ENCODE data around the gene MCM8. TPM values are rescaled to one million over a fixed set of nuclear protein-coding genes. Genes with fewer than 3 reads are reported as not detected.
A peak's percentile ranks its signal among the peaks of the same experiment; 100 is the strongest.

Gene MCM8
- total RNA-seq, 1 donor from 2014 or later, result 5.2 TPM

DNA sequence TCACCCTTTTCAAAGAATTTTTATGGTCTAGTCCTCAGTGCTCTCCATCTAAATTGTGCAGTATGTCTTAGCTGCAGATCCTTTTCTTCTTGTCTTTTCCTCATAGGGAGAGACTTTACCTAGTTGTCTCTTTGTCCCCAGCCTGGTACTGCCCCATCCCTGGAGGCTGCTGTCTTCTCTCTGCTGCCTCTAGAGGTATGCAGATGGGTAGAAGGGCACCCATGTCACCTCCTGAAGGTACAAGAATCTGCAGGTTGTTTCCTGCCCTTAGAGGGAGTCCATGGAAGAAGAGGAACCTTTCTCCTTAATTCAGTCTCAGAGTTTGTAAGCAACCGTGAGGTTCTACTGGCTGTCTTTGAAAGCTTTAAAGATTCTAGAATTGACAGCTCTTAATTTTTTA, 39.1 kb downstream of the MCM8 start:
- Histone ChIP-seq H3K27me3 (no peaks in the 10 kb centered on the region), H3K4me3 (no peak overlapping the region), H3K9me3 (no peaks in the 10 kb centered on the region), H3K4me1 (no peaks in the 10 kb centered on the region), H3K27ac (no peak overlapping the region), H3K36me3 (peaks cover 14% of the 10 kb centered on the region)
- no peak for TF ChIP-seq CTCF (IDR thresholded peaks at IDR 0.05)
- no peak for ATAC-seq
- no peak for DNase-seq
- intact Hi-C loops (cut with DNase I), result no loop called here

DNA sequence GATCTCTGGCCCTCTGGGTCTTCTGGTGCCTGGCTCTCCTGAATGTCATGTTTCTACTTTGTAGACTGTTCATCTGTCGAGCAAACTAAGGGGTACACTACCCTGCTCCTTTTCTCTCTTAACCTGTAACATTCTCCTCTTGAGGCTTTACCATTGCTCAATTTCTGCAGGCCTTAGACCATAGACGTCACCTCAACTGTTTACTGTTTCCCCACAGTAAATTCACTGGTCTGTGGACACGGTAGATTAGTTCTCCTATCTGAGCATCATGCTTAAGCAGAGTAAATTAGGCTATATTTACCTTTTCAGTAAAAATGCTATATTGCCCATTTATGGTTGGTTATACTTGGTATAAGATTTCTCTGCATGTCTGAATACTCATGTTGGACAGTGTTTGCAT, 40.5 kb downstream of the MCM8 start:
- no peak for DNase-seq

GRCh38 chr20:5991623-5992441, 41.4 kb downstream of the MCM8 start:
- peaks cover 22% of the 10 kb centered on the region for H3K36me3 ChIP-seq
- intact Hi-C loops (cut with DNase I), result no loop called here
- DNase-seq, result no peak

More for the DNA sequence above, 40.5 kb downstream of the MCM8 start:
- H3K9me3 ChIP-seq, result no peaks in the 10 kb centered on the region
- peaks cover 22% of the 10 kb centered on the region for H3K36me3 ChIP-seq
- ATAC-seq, result no peak
- no peak for TF ChIP-seq CTCF (IDR thresholded peaks at IDR 0.05)
- H3K4me3 ChIP-seq, result no peak overlapping the region
- H3K27ac ChIP-seq, result no peak overlapping the region
- H3K27me3 ChIP-seq, result no peaks in the 10 kb centered on the region
- H3K4me1 ChIP-seq, result no peaks in the 10 kb centered on the region
- intact Hi-C loops (cut with DNase I), result no loop called here

DNA sequence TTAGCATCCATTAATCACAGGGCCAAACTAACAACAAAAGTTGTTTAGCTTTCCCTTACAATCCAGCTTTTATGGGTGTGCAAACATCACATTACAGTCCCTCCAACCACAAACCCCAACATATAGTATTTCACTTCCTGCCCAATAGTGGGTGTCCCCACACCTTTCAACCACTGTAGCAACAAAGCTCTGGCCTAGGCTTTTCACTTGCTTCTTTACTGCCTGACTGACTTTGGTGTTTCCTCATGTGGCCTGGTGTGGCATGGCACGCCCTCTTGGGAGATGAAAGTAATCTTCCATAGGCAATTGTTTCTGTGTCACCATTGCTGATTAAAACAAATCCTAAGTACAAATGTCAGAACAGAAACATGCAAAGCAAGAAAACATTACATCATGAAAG, 46.3 kb downstream of the MCM8 start:
- TF ChIP-seq CTCF (IDR thresholded peaks at IDR 0.05), result no peak
- H3K4me1 ChIP-seq, result no peaks in the 10 kb centered on the region
- DNase-seq, result no peak
- intact Hi-C loops (cut with DNase I), result no loop called here
- no peak overlapping the region for H3K4me3 ChIP-seq
- no peak overlapping the region for H3K27ac ChIP-seq
- no peaks in the 10 kb centered on the region for H3K9me3 ChIP-seq
- peak; percentile 57 for ATAC-seq
- peaks cover 13% of the 10 kb centered on the region for H3K36me3 ChIP-seq
- H3K27me3 ChIP-seq, result no peaks in the 10 kb centered on the region

More at GRCh38 chr20:5991623-5992441, 41.4 kb downstream of the MCM8 start:
- H3K27ac ChIP-seq, result no peak overlapping the region
- no peak overlapping the region for H3K4me3 ChIP-seq
- H3K9me3 ChIP-seq, result no peaks in the 10 kb centered on the region
- ATAC-seq, result no peak
- TF ChIP-seq CTCF (IDR thresholded peaks at IDR 0.05), result no peak
- H3K27me3 ChIP-seq, result no peaks in the 10 kb centered on the region
- H3K4me1 ChIP-seq, result no peaks in the 10 kb centered on the region

GRCh38 chr20:5999783-6000182, 49.3 kb downstream of the MCM8 start:
- peaks cover 8% of the 10 kb centered on the region for H3K36me3 ChIP-seq
- TF ChIP-seq CTCF (IDR thresholded peaks at IDR 0.05), result no peak
- no peak for ATAC-seq
- no peaks in the 10 kb centered on the region for H3K9me3 ChIP-seq
- no peak overlapping the region for H3K4me3 ChIP-seq
- H3K4me1 ChIP-seq, result peaks cover under 1% of the 10 kb centered on the region
- H3K27me3 ChIP-seq, result no peaks in the 10 kb centered on the region
- intact Hi-C loops (cut with DNase I), result no loop called here
- H3K27ac ChIP-seq, result no peak overlapping the region
- DNase-seq, result no peak
